Fibroblast of pulmonary artery (primary cell): ENCODE results near the gene GABRB1.
A peak's percentile ranks its signal among the peaks of the same experiment; 100 is the strongest.

Experiments used
- DNase-seq: peaks from one replicate; pipeline ENCODE4 v3.0.0-alpha.2; 2010; ENCODE audit warnings: low read depth
- H3K4me3 ChIP-seq: replicated peaks from 2 replicates; pipeline ENCODE4 v1.5.1; 2011; ENCODE audit warnings: low read depth, mild to moderate bottlenecking, control low read depth, low read length, moderate library complexity
- CTCF ChIP-seq: IDR thresholded peaks from 2 replicates; pipeline ENCODE4 v1.5.1; 2011; ENCODE audit warnings: mild to moderate bottlenecking, control low read depth, low read length, inconsistent platforms; ENCODE audit errors: missing control alignments

The GABRB1 gene

GRCh38 chr4:47251348-47252135, 220.2 kb downstream of the GABRB1 start:
- TF ChIP-seq CTCF = no peak
- DNase-seq = no peak
- H3K4me3 ChIP-seq = no peak overlapping the region

GRCh38 chr4:47263721-47264120, 232.4 kb downstream of the GABRB1 start:
- TF ChIP-seq CTCF = no peak
- no peak for DNase-seq
- H3K4me3 ChIP-seq = no peak overlapping the region

- no peak for DNase-seq
- no peak for TF ChIP-seq CTCF
- no peak overlapping the region for H3K4me3 ChIP-seq
Observed at GRCh38 chr4:47270201-47270888, 239.0 kb downstream of the GABRB1 start.

GRCh38 chr4:47271291-47271690, 239.9 kb downstream of the GABRB1 start:
- H3K4me3 ChIP-seq = no peak overlapping the region
- TF ChIP-seq CTCF = no peak
- DNase-seq = no peak

GRCh38 chr4:47274901-47275300, 243.5 kb downstream of the GABRB1 start:
- no peak for TF ChIP-seq CTCF
- DNase-seq = peak; percentile 7
- H3K4me3 ChIP-seq = no peak overlapping the region

- no peak for DNase-seq
- H3K4me3 ChIP-seq = no peak overlapping the region
- TF ChIP-seq CTCF = no peak
Observed at GRCh38 chr4:47275595-47275994, 244.2 kb downstream of the GABRB1 start.
